ENCODE data around the gene KCNJ6.

The KCNJ6 gene

GRCh38 chr21:37907076-37907475 lies 9.2 kb downstream of the KCNJ6 start:
- DNase-seq (ENCODE audit: low read depth in 4 of 4, low spot score in 1 of 4), result no peak

- DNase-seq (ENCODE audit: low read depth in 4 of 4, low spot score in 1 of 4), result no peak
Measured at GRCh38 chr21:37905291-37905690, 11.0 kb downstream of the KCNJ6 start.

GRCh38 chr21:37904856-37905255 lies 11.4 kb downstream of the KCNJ6 start:
- no peak for DNase-seq (ENCODE audit: low read depth in 4 of 4, low spot score in 1 of 4)

DNA sequence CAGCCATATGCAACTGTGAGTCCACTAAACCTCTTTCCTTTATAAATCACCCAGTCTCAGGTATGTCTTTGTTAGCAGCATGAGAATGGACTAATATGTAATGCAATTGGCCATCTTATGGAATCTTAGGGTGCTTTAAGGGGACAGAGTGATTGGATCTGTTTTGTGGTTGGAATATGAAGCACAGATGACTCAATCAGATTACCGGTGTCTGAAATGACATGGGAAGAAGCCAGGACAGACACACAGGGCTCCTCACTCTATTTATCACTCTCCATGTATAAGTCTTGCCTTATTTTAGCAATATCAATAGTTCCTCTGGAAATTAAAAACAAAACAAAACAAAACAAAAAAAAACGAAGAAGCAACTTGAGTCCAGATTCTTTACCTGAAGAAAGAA lies 12.9 kb downstream of the KCNJ6 start:
- DNase-seq (ENCODE audit: low read depth in 4 of 4, low spot score in 1 of 4), result no peak

GRCh38 chr21:37899146-37899545 lies 17.1 kb downstream of the KCNJ6 start:
- DNase-seq (ENCODE audit: low read depth in 4 of 4, low spot score in 1 of 4), result no peak

GRCh38 chr21:37896788-37897187 lies 19.5 kb downstream of the KCNJ6 start:
- no peak for DNase-seq (ENCODE audit: low read depth in 4 of 4, low spot score in 1 of 4)

GRCh38 chr21:37891972-37892371 lies 24.3 kb downstream of the KCNJ6 start:
- DNase-seq (ENCODE audit: low read depth in 4 of 4, low spot score in 1 of 4), result no peak

GRCh38 chr21:37888659-37889058 lies 27.6 kb downstream of the KCNJ6 start:
- no peak for DNase-seq (ENCODE audit: low read depth in 4 of 4, low spot score in 1 of 4)

- DNase-seq (ENCODE audit: low read depth in 4 of 4, low spot score in 1 of 4), result no peak
Measured at GRCh38 chr21:37886726-37887299, 29.4 kb downstream of the KCNJ6 start.

GRCh38 chr21:37886120-37886519 lies 30.1 kb downstream of the KCNJ6 start:
- DNase-seq (ENCODE audit: low read depth in 4 of 4, low spot score in 1 of 4), result no peak

- no peak for DNase-seq (ENCODE audit: low read depth in 4 of 4, low spot score in 1 of 4)
Measured at GRCh38 chr21:37878946-37879660, 37.2 kb downstream of the KCNJ6 start.

- DNase-seq (ENCODE audit: low read depth in 4 of 4, low spot score in 1 of 4), result no peak
Measured at GRCh38 chr21:37877888-37878684, 38.2 kb downstream of the KCNJ6 start.

DNA sequence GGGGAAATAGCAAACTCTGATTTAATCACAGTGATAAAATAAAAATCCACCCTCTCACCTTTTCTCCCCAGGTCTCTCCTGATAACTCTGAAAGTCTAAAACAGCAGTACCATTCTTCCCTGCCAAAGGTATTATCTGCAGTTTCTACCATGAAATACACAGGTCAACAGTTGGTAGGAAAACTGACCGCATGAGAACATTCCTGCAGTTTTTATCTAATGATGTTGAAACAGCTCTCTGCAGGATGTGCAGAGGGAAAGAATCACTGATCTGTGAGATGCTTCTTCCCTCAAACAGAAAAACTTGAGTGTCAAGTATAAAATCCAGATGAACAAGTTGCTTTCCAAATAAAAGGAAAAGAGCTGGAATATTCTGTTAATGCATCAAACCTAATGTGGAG lies 39.1 kb downstream of the KCNJ6 start:
- no peak for DNase-seq (ENCODE audit: low read depth in 4 of 4, low spot score in 1 of 4)

DNA sequence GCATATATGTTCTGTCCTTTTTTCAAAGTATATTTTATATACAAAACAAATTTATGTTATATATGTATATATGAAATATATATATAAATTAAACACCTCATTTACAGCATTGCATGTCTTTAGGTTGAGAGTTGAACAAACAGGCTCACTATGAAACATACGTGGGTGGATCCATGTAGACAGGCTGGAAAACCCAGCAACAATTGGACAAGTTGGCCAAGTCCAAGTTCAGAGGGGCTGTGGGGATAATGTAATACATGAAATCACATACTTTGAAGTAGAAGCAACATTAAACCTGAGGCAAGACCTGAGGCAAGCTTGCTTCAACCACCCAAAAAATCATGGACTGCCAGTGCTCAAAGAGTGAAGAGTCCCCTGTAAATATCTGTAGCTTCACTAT lies 39.7 kb downstream of the KCNJ6 start:
- DNase-seq (ENCODE audit: low read depth in 4 of 4, low spot score in 1 of 4), result no peak

DNA sequence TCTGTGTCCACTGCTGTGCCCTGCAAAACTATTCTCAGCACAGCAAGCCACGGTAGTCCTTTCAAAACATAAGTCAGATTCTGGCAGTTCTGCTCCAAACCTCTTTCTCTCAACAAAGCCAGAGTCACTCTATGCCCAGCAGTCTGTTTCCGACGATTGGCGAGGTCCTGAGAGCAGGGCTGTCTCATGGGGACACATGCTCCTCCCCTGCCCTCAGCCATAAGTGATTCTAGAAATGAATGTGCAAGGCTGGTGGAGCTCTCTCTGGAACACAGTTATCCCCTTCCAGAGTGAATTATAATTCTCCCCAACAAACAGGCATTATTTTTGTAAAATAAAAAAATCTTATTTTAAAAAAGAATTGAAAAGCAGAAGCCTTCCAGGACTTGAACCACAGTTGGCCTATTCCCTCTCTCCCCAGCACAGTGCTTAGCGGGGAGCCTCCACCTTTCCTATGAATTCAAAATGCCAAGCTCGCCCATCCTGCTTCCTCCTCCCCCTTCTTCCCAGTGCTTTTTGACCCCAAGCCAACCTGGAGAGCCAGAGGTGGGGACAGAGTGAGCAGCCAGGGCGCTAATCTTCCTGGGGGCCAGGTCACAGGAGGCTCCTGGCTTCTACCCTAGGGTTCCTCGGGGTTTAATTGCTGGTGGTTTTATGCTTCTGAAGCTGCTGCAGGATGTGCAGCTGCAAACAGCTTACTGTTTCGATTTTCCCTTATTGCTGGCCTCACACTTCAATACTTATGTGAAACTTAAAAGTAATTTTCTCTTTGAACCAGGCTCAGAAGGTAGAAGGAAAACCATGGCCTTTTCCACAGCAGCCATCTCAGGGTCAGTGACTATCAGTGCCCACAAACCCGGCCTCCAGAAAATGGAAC lies 41.1 kb downstream of the KCNJ6 start:
- no peak for DNase-seq (ENCODE audit: low read depth in 4 of 4, low spot score in 1 of 4)

DNA sequence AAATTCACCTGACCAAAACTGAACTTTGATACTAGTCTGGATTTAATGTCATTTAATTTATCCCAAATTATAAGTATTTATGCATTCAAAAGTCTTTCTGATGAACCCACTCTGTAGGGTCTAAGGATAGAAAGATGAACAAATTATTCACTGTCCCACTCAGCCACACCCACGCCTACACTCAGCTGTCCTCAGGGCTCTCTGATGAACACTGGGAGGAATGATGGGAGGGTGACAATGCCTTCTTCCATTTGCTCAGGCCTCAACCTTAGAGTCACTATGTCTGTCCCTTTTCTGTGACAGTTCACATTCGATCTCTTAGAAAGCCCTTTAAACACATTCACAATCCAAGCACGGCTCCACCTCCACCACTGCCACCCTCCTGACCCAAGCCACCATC lies 41.8 kb downstream of the KCNJ6 start:
- no peak for DNase-seq (ENCODE audit: low read depth in 4 of 4, low spot score in 1 of 4)

- DNase-seq (ENCODE audit: low read depth in 4 of 4, low spot score in 1 of 4), result no peak
Measured at GRCh38 chr21:37873655-37874054, 42.6 kb downstream of the KCNJ6 start.

DNA sequence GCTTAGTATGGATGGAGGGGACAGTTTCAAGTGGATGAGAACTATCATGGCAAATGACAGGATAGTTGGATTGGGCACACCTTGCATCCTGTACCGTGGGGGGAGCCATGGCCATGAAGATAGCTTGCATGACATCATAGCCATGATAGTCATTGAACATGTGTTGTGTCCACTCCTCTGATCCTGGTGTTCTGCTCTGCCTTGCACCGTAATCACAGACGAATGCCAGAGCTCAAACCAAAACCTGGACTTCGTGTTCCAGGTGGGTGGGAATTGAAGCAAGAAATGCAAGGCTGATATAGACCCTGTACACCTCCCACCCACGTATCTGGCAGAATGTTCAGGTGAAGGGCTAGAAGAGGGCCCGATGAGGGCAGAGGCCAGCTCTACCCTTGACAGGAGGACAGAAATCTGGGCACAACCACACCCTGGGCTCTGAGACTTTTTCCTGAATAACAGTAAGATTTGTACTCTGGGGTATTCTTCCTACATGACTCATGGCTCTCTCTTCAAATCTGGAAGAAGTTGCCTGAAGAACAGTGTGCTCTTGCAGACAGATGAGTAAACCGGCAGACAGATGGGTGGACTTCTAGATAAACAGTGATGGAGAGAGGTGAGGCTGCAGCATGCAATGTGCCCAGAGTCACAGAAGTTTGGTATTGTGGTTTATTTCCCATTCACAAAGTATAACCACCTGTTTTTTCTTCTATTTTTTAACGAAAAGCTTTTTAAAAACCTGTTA lies 45.0 kb downstream of the KCNJ6 start:
- no peak for DNase-seq (ENCODE audit: low read depth in 4 of 4, low spot score in 1 of 4)

DNA sequence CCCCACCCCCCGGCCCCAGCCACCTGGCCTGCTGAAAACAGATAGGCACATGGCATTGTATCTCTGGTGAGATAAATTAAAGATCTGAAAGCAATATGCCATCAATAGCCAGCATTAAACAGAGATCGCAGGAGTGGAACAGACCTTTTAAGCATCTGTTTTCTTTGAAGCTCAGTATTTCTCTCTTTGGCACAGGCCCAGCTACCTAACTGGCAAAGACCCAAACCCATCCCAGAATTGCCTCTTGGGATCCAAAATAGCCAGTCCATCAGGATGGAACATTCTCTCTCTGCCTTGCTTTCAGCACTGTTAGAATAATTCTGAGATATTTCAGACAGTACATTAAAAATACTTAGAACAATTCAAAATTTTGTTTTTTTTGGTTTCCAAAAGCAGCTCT lies 46.0 kb downstream of the KCNJ6 start:
- no peak for DNase-seq (ENCODE audit: low read depth in 4 of 4, low spot score in 1 of 4)

DNA sequence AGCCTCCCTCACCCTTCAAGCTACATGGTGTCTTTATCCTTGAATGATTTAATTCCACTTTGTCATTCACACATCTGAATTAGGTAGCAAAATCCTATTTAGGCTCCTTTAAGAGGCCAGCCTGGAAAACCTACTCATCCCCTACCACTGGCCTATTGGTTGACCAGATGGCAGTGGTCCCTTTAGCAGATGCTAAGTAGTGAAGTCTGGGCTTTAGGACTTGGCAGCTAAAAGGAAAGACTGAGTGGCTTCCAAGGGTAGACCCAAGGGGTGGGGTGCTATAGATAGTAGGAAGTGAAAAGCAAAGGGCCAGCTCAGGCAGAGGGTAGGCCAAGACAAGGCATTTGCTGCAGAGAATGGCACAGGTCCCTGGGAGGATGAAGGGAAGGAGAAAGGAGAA lies 46.6 kb downstream of the KCNJ6 start:
- DNase-seq (ENCODE audit: low read depth in 4 of 4, low spot score in 1 of 4), result no peak
